Measurements from ENCODE around the gene NDRG2. TPM values are rescaled to one million over a fixed set of nuclear protein-coding genes. Genes with fewer than 3 reads are reported as not detected.

Gene NDRG2
- total RNA-seq: 0.12 and 0.40 TPM in 2 replicates

DNA sequence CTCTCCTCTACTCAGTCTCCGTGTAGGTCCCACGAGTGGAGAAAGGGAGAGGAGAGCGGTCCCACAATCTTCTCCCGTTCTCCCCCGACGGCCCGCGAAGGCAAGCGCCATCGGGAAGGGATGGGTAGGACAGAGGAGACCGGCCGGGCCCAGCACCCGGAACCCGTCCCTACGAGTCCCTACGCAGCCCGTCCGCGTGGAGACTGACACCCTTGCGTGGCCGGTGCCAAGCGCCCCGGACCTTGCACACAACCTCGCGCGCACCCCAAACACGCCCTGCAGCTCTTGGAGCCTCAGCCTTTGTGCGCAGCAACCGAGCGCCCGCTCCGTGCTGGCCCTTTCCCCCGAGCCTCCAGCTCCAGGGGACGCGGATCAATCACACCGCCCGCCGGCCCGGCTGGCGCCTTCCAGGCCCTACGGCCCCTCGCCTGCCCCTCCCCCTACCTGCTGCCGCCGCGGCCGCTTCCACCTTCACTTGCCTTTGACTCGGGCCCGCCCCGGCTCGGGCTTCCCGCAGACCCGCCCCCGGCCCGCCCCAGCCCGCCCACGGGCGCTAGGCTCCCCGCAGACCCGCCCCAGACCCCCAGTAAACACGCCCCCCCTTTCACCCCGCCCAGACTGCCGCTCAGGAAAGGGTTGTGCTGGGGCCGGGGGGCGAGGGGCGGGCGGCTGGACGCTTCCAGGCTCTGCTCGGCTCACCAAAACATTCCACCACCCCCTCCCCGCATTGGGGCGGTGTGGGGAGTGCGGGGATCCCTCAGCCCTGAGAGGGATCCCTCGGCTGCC, at the start of gene NDRG2:
Gene NDRG2, minus strand, starts transcription at position 477 of the 786 bp plus-strand sequence. CDS start 1,746 bp downstream, outside the sequence.

GRCh38 chr14:21070083-21070609, 45.3 kb upstream of the NDRG2 start, which contains the start of gene ARHGEF40:
Gene ARHGEF40 (plus strand): TSS chr14:21070304. CDS start chr14:21070397, 93 bp downstream.

DNA sequence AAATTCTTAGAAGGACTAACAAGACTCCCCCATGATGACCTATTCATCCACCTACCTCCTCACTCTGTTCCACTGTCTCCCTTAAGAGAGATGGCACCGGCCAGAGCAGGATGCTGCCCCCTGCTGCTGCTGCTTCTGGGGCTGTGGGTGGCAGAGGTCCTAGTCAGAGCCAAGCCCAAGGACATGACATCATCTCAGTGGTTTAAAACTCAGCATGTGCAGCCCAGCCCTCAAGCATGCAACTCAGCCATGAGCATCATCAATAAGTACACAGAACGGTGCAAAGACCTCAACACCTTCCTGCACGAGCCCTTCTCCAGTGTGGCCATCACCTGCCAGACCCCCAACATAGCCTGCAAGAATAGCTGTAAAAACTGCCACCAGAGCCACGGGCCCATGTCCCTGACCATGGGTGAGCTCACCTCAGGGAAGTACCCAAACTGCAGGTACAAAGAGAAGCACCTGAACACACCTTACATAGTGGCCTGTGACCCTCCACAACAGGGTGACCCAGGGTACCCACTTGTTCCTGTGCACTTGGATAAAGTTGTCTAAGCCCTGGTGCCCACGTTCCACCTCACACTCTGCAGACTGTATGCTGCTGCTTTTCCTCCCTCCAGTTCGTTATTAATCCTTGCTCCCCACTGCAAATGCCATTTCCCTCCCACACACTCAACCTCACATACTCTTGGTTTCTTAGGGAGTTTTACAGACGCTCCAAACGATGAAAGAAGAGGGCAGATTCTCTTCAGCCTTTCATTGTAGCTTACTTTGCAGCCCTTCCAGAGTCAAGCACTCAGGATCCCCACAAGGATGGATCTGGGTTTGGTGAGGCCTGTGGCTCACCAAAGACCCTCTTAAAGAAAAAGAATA, 33.2 kb upstream of the NDRG2 start, which contains the start of gene RNASE8:
Gene RNASE8, plus strand, starts transcription at position 20 of the 873 bp plus-strand sequence. Its CDS starts 71 bp downstream, at position 91.

GRCh38 chr14:21041676-21042433, 17.0 kb upstream of the NDRG2 start, which contains the start of gene RNASE7:
Gene RNASE7 (plus strand): TSS chr14:21042362. CDS start chr14:21042993, 631 bp downstream.

DNA sequence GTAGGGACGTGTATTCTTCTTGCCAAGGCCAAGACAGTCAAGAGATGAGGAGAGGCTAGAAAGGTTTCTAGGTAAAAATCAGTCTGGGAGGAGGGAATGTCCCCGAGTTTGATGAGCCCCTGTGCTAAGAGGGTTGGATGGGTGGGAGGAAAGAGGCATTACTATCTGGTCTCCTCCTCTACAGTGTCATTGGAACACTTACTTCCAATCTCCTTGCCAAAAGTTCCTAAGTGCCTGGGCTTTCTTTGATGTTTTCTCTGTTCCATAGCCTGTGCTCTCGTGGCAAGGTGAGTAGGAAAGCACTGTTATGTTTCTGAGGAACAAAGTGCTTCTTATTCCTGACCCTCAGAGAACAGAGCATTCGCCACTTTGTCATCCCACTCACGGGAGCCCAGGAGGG, 9.8 kb upstream of the NDRG2 start, which contains the start of gene RNASE13:
Gene RNASE13, minus strand, starts transcription at position 101 of the 400 bp plus-strand sequence. CDS start 519 bp downstream, outside the sequence.

DNA sequence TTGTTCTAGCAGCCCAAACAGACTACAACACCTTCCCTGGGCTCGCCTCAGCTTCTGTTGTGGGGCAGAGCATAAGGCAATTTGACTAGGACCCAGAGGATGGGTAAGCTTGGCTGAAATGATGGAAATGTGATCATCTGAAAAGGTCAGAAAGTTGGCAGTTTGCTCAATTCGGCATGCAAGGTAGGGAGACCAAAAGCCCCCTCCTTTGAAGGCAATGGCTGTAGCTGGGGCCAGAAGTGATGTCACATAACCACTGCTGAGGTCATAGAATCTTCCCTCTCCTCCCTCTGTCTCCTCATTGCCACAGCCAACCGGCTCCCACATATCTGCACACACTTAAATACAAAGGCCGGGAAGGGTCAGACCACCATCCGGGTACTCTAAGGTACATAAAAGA, 5.1 kb upstream of the NDRG2 start, which contains the start of gene TPPP2:
Gene TPPP2, plus strand, starts transcription at position 301 of the 400 bp plus-strand sequence. CDS start 365 bp downstream, outside the sequence.

DNA sequence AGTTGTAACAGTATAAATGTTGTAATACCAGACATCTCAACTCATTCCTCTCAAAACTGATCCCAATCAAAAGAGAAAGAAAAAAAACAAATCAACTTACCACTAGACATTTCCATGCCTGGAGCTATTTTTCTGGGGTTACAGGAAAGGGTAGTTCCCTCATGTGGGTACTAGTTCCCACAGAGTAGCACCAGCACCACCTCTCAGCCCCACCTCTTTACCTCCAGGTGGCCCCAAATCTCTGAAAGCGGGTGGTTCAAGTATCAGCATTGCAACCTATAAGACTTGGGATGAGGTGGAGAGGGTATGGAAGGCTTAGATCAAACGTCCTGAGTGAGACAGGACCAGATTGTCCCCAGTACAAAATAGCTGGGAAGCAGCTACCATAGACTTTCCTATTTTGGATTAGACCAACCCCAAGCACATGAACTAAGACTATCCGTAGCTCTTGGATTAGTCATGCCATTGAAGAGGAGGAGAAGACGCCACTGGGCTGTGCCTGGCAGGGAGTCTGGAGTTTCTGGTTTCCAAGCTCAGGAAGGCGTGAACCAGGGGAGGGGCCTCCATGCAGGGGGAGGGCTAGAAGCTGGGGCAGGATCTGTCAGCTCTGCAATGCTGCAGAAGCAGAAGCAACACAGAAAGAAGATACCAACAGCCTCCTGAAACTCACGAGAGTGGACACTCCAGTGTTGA, 26.0 kb downstream of the NDRG2 start, which contains the start of gene SLC39A2:
Gene SLC39A2, plus strand, starts transcription at position 620 of the 693 bp plus-strand sequence. CDS start 154 bp downstream, outside the sequence.

DNA sequence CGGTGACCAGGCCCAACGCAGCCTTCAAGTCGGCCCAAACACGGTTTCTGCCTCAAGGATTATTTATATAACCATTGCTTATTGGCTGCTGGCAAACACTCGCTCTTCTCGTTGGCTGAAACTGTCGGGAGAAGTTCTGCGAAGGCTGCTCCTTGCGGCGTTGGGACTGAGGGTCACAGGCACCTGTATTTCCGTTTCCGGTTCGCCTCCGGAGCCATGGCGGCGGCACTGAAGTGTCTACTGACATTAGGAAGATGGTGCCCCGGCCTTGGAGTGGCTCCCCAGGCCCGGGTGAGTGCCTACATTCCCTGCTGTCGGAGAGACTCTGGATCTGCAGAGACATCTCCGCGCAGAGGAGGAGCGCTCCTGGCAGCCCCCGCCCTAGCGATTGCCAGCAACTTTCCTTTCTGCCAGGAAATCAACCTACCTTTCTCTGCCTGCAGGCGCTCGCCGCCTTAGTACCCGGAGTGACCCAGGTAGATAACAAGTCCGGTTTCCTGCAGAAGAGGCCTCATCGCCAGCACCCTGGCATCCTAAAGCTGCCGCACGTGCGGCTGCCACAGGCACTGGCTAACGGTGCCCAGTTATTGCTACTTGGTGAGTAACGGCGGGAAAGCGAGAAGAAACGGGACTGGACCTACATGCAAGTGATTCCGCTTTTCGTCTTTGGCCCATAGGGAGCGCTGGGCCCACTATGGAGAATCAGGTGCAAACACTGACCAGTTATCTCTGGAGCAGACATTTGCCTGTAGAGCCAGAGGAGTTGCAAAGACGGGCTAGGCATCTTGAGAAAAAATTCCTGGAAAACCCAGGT, 34.9 kb downstream of the NDRG2 start, which contains the start of gene METTL17:
Gene METTL17, plus strand, starts transcription at position 194 of the 814 bp plus-strand sequence. Its CDS starts 23 bp downstream, at position 217.

Other genes with a start within 250 kb of the NDRG2 start
- gene RNASE6, start 243.8 kb downstream of the NDRG2 start, total RNA-seq: not detected in 2 replicates
- gene RNASE1, start 222.2 kb downstream of the NDRG2 start, total RNA-seq: 3.6 and 7.1 TPM in 2 replicates
- gene RNASE3, start 133.7 kb downstream of the NDRG2 start, total RNA-seq: not detected in 2 replicates
- gene RNASE2, start 69.6 kb downstream of the NDRG2 start, total RNA-seq: not detected in 2 replicates
- gene METTL17, start 35.1 kb downstream of the NDRG2 start, total RNA-seq: 23.1 and 23.2 TPM in 2 replicates
- not detected in 2 replicates for gene SLC39A2, start 25.8 kb downstream of the NDRG2 start, total RNA-seq
- gene TPPP2, start 5.2 kb upstream of the NDRG2 start, total RNA-seq: not detected in 2 replicates
- gene RNASE13, start 9.7 kb upstream of the NDRG2 start, total RNA-seq: not detected in 2 replicates
- gene RNASE7, start 17.3 kb upstream of the NDRG2 start, total RNA-seq: not detected in 2 replicates
- gene RNASE8, start 32.8 kb upstream of the NDRG2 start, total RNA-seq: not detected in 2 replicates
- gene ARHGEF40, start 45.2 kb upstream of the NDRG2 start, total RNA-seq: 32.0 and 33.3 TPM in 2 replicates
- 3.5 and 4.2 TPM in 2 replicates for gene ZNF219, start 73.6 kb upstream of the NDRG2 start, total RNA-seq
- gene TMEM253, start 76.0 kb upstream of the NDRG2 start, total RNA-seq: 0.12 and 0.26 TPM in 2 replicates
- gene OR5AU1, start 131.0 kb upstream of the NDRG2 start, total RNA-seq: not detected in 2 replicates
- 591 and 671 TPM in 2 replicates for gene HNRNPC, start 244.4 kb upstream of the NDRG2 start, total RNA-seq

Data from aortic smooth muscle cell (primary cell).